ENCODE measurements around the gene SLC35E2B. TPM values are rescaled to one million over a fixed set of nuclear protein-coding genes. Genes with fewer than 3 reads are reported as not detected.

The SLC35E2B gene
- total RNA-seq, 2 experiments from 2014 or later, result 62.5 to 65.0 TPM

- Mint-ChIP-seq H3K4me3 (no peak overlapping the region), H3K27ac (no peak overlapping the region), H3K27me3 (peaks cover 3% of the 10 kb centered on the region), H3K36me3 (ENCODE audit: low read depth) (peaks cover 2% of the 10 kb centered on the region), H3K9me3 (no peaks in the 10 kb centered on the region), H3K4me1 (peaks cover 6% of the 10 kb centered on the region)
- ChIA-PET POLR2A (no interaction called here), CTCF (interaction anchor here (0.9 kb wide), 1 partner anchor 10 kb away, joined by 3 read pairs; the partner anchor contains the start of gene MIB2)
- DNase-seq, result no peak
Measured at GRCh38 chr1:1626207-1627141, 66.1 kb downstream of the SLC35E2B start.

GRCh38 chr1:1625824-1626206 lies 66.8 kb downstream of the SLC35E2B start:
- ChIA-PET POLR2A (no interaction called here), CTCF (interaction anchor here (0.9 kb wide), 1 partner anchor 10 kb away, joined by 3 read pairs; the partner anchor contains the start of gene MIB2)
- Mint-ChIP-seq H3K4me3 (no peak overlapping the region), H3K9me3 (no peaks in the 10 kb centered on the region), H3K27ac (no peak overlapping the region), H3K4me1 (peaks cover 6% of the 10 kb centered on the region), H3K27me3 (peaks cover 2% of the 10 kb centered on the region), H3K36me3 (ENCODE audit: low read depth) (peaks cover 2% of the 10 kb centered on the region)
- no peak for DNase-seq

GRCh38 chr1:1625404-1625775 lies 67.2 kb downstream of the SLC35E2B start:
- CTCF ChIA-PET, result no interaction called here
- no peaks in the 10 kb centered on the region for H3K9me3 Mint-ChIP-seq
- H3K27me3 Mint-ChIP-seq, result peaks cover 2% of the 10 kb centered on the region
- DNase-seq, result no peak
- peaks cover 6% of the 10 kb centered on the region for H3K4me1 Mint-ChIP-seq
- POLR2A ChIA-PET, result no interaction called here
- peaks cover 2% of the 10 kb centered on the region for H3K36me3 Mint-ChIP-seq (ENCODE audit: low read depth)
- H3K4me3 Mint-ChIP-seq, result no peak overlapping the region
- H3K27ac Mint-ChIP-seq, result no peak overlapping the region

GRCh38 chr1:1624443-1625403 lies 67.9 kb downstream of the SLC35E2B start:
- H3K27me3 Mint-ChIP-seq, result no peaks in the 10 kb centered on the region
- no peaks in the 10 kb centered on the region for H3K9me3 Mint-ChIP-seq
- H3K36me3 Mint-ChIP-seq (ENCODE audit: low read depth), result no peaks in the 10 kb centered on the region
- peaks cover under 1% of the 10 kb centered on the region for H3K4me1 Mint-ChIP-seq
- ChIA-PET POLR2A (no interaction called here), CTCF (no interaction called here)
- no peak overlapping the region for H3K4me3 Mint-ChIP-seq
- DNase-seq, result no peak
- no peak overlapping the region for H3K27ac Mint-ChIP-seq

GRCh38 chr1:1623631-1624442 lies 68.8 kb downstream of the SLC35E2B start:
- no peak for DNase-seq
- Mint-ChIP-seq H3K27me3 (no peaks in the 10 kb centered on the region), H3K27ac (no peak overlapping the region), H3K4me3 (no peak overlapping the region), H3K36me3 (ENCODE audit: low read depth) (no peaks in the 10 kb centered on the region), H3K9me3 (no peaks in the 10 kb centered on the region), H3K4me1 (no peaks in the 10 kb centered on the region)
- ChIA-PET POLR2A (no interaction called here), CTCF (interaction anchor here (0.5 kb wide), 1 partner anchor 20 kb away, joined by 6 read pairs; no protein-coding TSS in a partner anchor)

- CTCF ChIA-PET, result no interaction called here
- POLR2A ChIA-PET, result no interaction called here
- no peaks in the 10 kb centered on the region for H3K4me1 Mint-ChIP-seq
- no peaks in the 10 kb centered on the region for H3K27me3 Mint-ChIP-seq
- H3K4me3 Mint-ChIP-seq, result no peak overlapping the region
- H3K36me3 Mint-ChIP-seq (ENCODE audit: low read depth), result no peaks in the 10 kb centered on the region
- H3K9me3 Mint-ChIP-seq, result no peaks in the 10 kb centered on the region
- no peak overlapping the region for H3K27ac Mint-ChIP-seq
- no peak for DNase-seq
Measured at GRCh38 chr1:1623181-1623630, 69.4 kb downstream of the SLC35E2B start.

GRCh38 chr1:1622788-1623094 lies 69.9 kb downstream of the SLC35E2B start:
- Mint-ChIP-seq H3K36me3 (ENCODE audit: low read depth) (no peaks in the 10 kb centered on the region), H3K9me3 (no peaks in the 10 kb centered on the region), H3K4me1 (peaks cover under 1% of the 10 kb centered on the region), H3K27me3 (no peaks in the 10 kb centered on the region), H3K4me3 (no peak overlapping the region), H3K27ac (no peak overlapping the region)
- ChIA-PET POLR2A (no interaction called here), CTCF (no interaction called here)
- no peak for DNase-seq

- Mint-ChIP-seq H3K36me3 (ENCODE audit: low read depth) (peaks cover 1% of the 10 kb centered on the region), H3K27me3 (no peaks in the 10 kb centered on the region), H3K4me1 (peaks cover 6% of the 10 kb centered on the region), H3K4me3 (no peak overlapping the region), H3K9me3 (no peaks in the 10 kb centered on the region), H3K27ac (no peak overlapping the region)
- ChIA-PET POLR2A (no interaction called here), CTCF (no interaction called here)
- DNase-seq, result no peak
Measured at GRCh38 chr1:1622010-1622787, 70.4 kb downstream of the SLC35E2B start.

- ChIA-PET POLR2A (no interaction called here), CTCF (no interaction called here)
- H3K27me3 Mint-ChIP-seq, result no peaks in the 10 kb centered on the region
- H3K27ac Mint-ChIP-seq, result no peak overlapping the region
- H3K4me3 Mint-ChIP-seq, result no peak overlapping the region
- peaks cover 2% of the 10 kb centered on the region for H3K36me3 Mint-ChIP-seq (ENCODE audit: low read depth)
- peaks cover 13% of the 10 kb centered on the region for H3K4me1 Mint-ChIP-seq
- DNase-seq, result no peak
- H3K9me3 Mint-ChIP-seq, result no peaks in the 10 kb centered on the region
Measured at GRCh38 chr1:1621173-1622009, 71.2 kb downstream of the SLC35E2B start.

- Mint-ChIP-seq H3K27me3 (no peaks in the 10 kb centered on the region), H3K4me3 (no peak overlapping the region), H3K36me3 (ENCODE audit: low read depth) (peaks cover 2% of the 10 kb centered on the region), H3K9me3 (no peaks in the 10 kb centered on the region), H3K27ac (no peak overlapping the region), H3K4me1 (peaks cover 13% of the 10 kb centered on the region)
- ChIA-PET POLR2A (no interaction called here), CTCF (interaction anchor here (0.6 to 2.1 kb wide), 2 partner anchors 9 to 22 kb away, joined by 4 to 6 read pairs; no protein-coding TSS in a partner anchor)
- DNase-seq, result no peak
Measured at GRCh38 chr1:1620433-1621139, 72.0 kb downstream of the SLC35E2B start.

GRCh38 chr1:1619917-1620361 lies 72.7 kb downstream of the SLC35E2B start:
- no peak overlapping the region for H3K4me3 Mint-ChIP-seq
- H3K27ac Mint-ChIP-seq, result no peak overlapping the region
- no peak for DNase-seq
- peaks cover 13% of the 10 kb centered on the region for H3K4me1 Mint-ChIP-seq
- no peaks in the 10 kb centered on the region for H3K9me3 Mint-ChIP-seq
- H3K36me3 Mint-ChIP-seq (ENCODE audit: low read depth), result peaks cover 2% of the 10 kb centered on the region
- ChIA-PET CTCF (interaction anchor here (2.1 kb wide), 1 partner anchor 9 kb away, joined by 6 read pairs; no protein-coding TSS in a partner anchor), POLR2A (no interaction called here)
- H3K27me3 Mint-ChIP-seq, result no peaks in the 10 kb centered on the region
